ENCODE results near the gene RBPJL. TPM values are rescaled to one million over a fixed set of nuclear protein-coding genes. Genes with fewer than 3 reads are reported as not detected.

Gene RBPJL, protein sequence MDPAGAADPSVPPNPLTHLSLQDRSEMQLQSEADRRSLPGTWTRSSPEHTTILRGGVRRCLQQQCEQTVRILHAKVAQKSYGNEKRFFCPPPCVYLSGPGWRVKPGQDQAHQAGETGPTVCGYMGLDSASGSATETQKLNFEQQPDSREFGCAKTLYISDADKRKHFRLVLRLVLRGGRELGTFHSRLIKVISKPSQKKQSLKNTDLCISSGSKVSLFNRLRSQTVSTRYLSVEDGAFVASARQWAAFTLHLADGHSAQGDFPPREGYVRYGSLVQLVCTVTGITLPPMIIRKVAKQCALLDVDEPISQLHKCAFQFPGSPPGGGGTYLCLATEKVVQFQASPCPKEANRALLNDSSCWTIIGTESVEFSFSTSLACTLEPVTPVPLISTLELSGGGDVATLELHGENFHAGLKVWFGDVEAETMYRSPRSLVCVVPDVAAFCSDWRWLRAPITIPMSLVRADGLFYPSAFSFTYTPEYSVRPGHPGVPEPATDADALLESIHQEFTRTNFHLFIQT
- total RNA-seq (2021; fragmentation: NEBNext Ultra II Directional; extraction: Animal tissue kit (Norgen Biotek cat#: 25700)) (0.67 and 0.73 TPM in 2 replicates), polyA plus RNA-seq (2011; rRNA removed) (1.3 and 1.5 TPM in 2 replicates), polyA minus RNA-seq (2011; rRNA and poly(A)+ RNA removed) (0.15 and 0.32 TPM in 2 replicates)
- polyA plus RNA-seq (2011; cell fraction: cytosol; rRNA removed): 1.0 TPM
- 1.8 TPM for polyA plus RNA-seq (2011; cell fraction: nucleus; rRNA removed)
- polyA plus RNA-seq (2012, experiment 1 of 2): 0.22 to 0.98 TPM (median 0.68 TPM) in 4 replicates
- polyA plus RNA-seq (2012, experiment 2 of 2): 0.47 TPM
- 0.79 TPM for polyA plus RNA-seq (2013, experiment 1 of 2)
- polyA plus RNA-seq (2013, experiment 2 of 2): 0.72 TPM
- not detected for polyA minus RNA-seq (2011; cell fraction: cytosol; rRNA and poly(A)+ RNA removed)
- 0.70 TPM for polyA minus RNA-seq (2011; cell fraction: nucleus; rRNA and poly(A)+ RNA removed)
- long read RNA-seq, experiment 1, partial matches to known transcripts: 0 of 1 reads
- long read RNA-seq, experiment 1, other reads (novel, unspliced or antisense): 0 of 1 reads
- long read RNA-seq, experiment 2: 0 reads

DNA sequence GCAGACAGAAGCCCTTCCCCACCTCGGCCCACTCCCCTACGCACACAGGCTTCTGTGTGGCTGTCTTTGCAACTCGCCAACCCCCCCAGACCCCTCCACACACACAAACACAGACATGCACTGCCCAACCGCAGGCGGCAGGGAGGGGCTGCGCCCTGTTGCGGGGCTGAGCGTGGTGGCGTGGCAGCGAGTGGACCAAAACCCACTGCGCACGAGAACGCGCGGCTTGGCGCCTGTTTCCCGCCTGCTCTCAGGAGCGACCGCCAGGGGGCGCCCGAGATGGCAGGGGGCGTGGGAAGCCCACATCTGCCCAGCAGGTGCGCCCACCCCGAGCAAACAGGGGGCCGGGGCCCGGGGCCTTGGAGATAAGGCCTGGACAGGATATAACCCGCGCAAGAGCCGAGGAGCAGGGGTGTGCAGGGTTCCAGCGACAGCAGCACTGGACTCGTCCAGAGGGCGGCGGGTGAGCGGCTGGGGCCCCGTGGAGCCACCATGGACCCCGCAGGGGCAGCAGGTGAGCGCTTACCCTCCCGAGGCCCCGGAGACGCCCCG, at the start of gene RBPJL:
Gene RBPJL (plus strand): TSS at position 410 of the 552 bp plus-strand sequence. CDS start 83 bp downstream, at position 493.
- 54% methylated on average over 22 of the region's 41 CpGs; no CpG with 5 or more reads in 1 of the 2 experiments for WGBS, 2 experiments (ENCODE audit: extremely low coverage in 1 of 2, insufficient coverage in 1 of 2, insufficient read length in 1 of 2, insufficient replicate concordance in 2 of 2, low coverage in 1 of 2, low lambda C conversion rate in 2 of 2, missing lambda C conversion rate in 1 of 2)
- no peaks in the 10 kb centered on the region for H3K79me2 ChIP-seq (ENCODE audit: control insufficient read depth in 1 of 2, insufficient read depth in 2 of 2, low read length in 2 of 2)
- H3K4ac ChIP-seq (replicated peaks; ENCODE audit: insufficient read length, low read depth, low read length): no peak within 1 kb of the TSS
- no peak within 1 kb of the TSS for H3K23ac ChIP-seq (ENCODE audit: insufficient read length)
- H2AFZ ChIP-seq (ENCODE audit: low read length): peak within 1 kb of the TSS; percentile 96; the same call in 1 of the 2 replicates
- H3K14ac ChIP-seq (ENCODE audit: insufficient read length): no peak within 1 kb of the TSS
- H3K27ac ChIP-seq (ENCODE audit: low read depth, low read length): no peak within 1 kb of the TSS
- H2AK5ac ChIP-seq (ENCODE audit: low read depth, low read length): no peak within 1 kb of the TSS
- peaks cover 0 to 14% (median 7%) of the 10 kb centered on the region in 4 experiments; a peak in 5 of 7 replicates for H3K4me1 ChIP-seq (replicated peaks in 1 of 4; ENCODE audit: control insufficient read depth in 3 of 4, insufficient read depth in 4 of 4, low read length in 3 of 4)
- no peak within 1 kb of the TSS for H2BK120ac ChIP-seq (replicated peaks; ENCODE audit: low read depth, low read length)
- no peak within 1 kb of the TSS for H4K5ac ChIP-seq (ENCODE audit: insufficient read length, low read depth, low read length)
- no peaks in the 10 kb centered on the region for H3K36me3 ChIP-seq (ENCODE audit: control insufficient read depth in 2 of 4, insufficient read depth in 4 of 4, low read length in 3 of 4)
- no peak within 1 kb of the TSS; the same call in 1 of the 2 replicates for H2BK15ac ChIP-seq (ENCODE audit: low read length)
- no peak within 1 kb of the TSS for H3K9ac ChIP-seq (replicated peaks in 1 of 4; ENCODE audit: extremely low read depth in 1 of 4, low read depth in 3 of 4, low read length in 3 of 4)
- no peaks in the 10 kb centered on the region for H3K79me1 ChIP-seq (ENCODE audit: low read depth, low read length)
- H3K18ac ChIP-seq (ENCODE audit: extremely low read depth, low read length): peak within 1 kb of the TSS; percentile 71
- peaks cover 0 to 1% of the 10 kb centered on the region in 2 experiments for H4K20me1 ChIP-seq (replicated peaks in 1 of 2; ENCODE audit: control insufficient read depth in 1 of 2, insufficient read depth in 2 of 2, low read length in 2 of 2)
- peak in 1 of 2 experiments; percentile 91 for DNase-seq (ENCODE audit: low read depth in 1 of 2, low spot score in 2 of 2)
- H3K9me3 ChIP-seq (ENCODE audit: insufficient read depth in 2 of 2, low read depth in 1 of 2, low read length in 1 of 2): no peaks in the 10 kb centered on the region
- H4K8ac ChIP-seq (ENCODE audit: extremely low read depth, insufficient read depth, low read length): peak within 1 kb of the TSS; percentile 81; the same call in 1 of the 2 replicates
- H3K23me2 ChIP-seq (ENCODE audit: low read depth, low read length): no peaks in the 10 kb centered on the region; the same call in 1 of the 2 replicates
- no peak within 1 kb of the TSS for H2BK5ac ChIP-seq (ENCODE audit: low read depth, low read length)
- H3K27me3 ChIP-seq (replicated peaks in 1 of 4; ENCODE audit: control insufficient read depth in 3 of 4, extremely low read depth in 1 of 4, insufficient read depth in 3 of 4, low read length in 3 of 4): peaks cover 0 to 9% (median 2%) of the 10 kb centered on the region in 4 experiments; a peak in 5 of 7 replicates
- H4K91ac ChIP-seq (replicated peaks; ENCODE audit: insufficient read length, low read length): peak within 1 kb of the TSS; percentile 58
- POLR2A ChIA-PET (ENCODE audit: partially characterized antibody): no interaction called here
- no peak within 1 kb of the TSS; the same call in 1 of the 2 replicates for H2BK12ac ChIP-seq (ENCODE audit: low read depth, low read length)
- no peak within 1 kb of the TSS for H2BK20ac ChIP-seq (ENCODE audit: low read length)
- FAIRE-seq: no peak
- peak within 1 kb of the TSS in 1 of 2 experiments; percentile 60; a peak in 3 of 4 replicates for H3K4me2 ChIP-seq (ENCODE audit: insufficient read depth in 1 of 2, low read depth in 2 of 2, low read length in 2 of 2)
- H3K56ac ChIP-seq (replicated peaks; ENCODE audit: insufficient read length, low read depth, low read length): no peak within 1 kb of the TSS
- CTCF ChIA-PET (ENCODE audit: partially characterized antibody): interaction anchor here (1.0 to 6.2 kb wide), 6 partner anchors 8 to 194 kb away, joined by 3 to 104 read pairs (median 8); no protein-coding TSS in a partner anchor
- peak within 1 kb of the TSS in 1 of 4 experiments; percentile 45; a peak in 2 of 8 replicates for H3K4me3 ChIP-seq (ENCODE audit: extremely low read depth in 1 of 4, insufficient read depth in 2 of 4, low read depth in 3 of 4, low read length in 4 of 4)
- TF ChIP-seq, protein P1, sequence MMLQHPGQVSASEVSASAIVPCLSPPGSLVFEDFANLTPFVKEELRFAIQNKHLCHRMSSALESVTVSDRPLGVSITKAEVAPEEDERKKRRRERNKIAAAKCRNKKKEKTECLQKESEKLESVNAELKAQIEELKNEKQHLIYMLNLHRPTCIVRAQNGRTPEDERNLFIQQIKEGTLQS (IDR thresholded peaks at IDR 0.05; ENCODE audit: insufficient read depth, low read depth, low read length): no peak
- no peak for TF ChIP-seq BCL11A (IDR thresholded peaks at IDR 0.05; ENCODE audit: low read depth in 2 of 2, low read length in 2 of 2)
- no peak for TF ChIP-seq KDM1A (IDR thresholded peaks at IDR 0.05; ENCODE audit: borderline replicate concordance, low read length)
- TF ChIP-seq RAD21 (IDR thresholded peaks at IDR 0.05 in 1 of 2, conservative IDR thresholded peaks at IDR 0.05 in 1 of 2; ENCODE audit: low read depth in 2 of 2, low read length in 2 of 2): peak in 1 of 2 experiments; percentile 39; a peak in 3 of 4 replicates
- TF ChIP-seq, protein P2, sequence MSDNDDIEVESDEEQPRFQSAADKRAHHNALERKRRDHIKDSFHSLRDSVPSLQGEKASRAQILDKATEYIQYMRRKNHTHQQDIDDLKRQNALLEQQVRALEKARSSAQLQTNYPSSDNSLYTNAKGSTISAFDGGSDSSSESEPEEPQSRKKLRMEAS (IDR thresholded peaks at IDR 0.05): peak; percentile 86
- no peak for TF ChIP-seq KDM5A (IDR thresholded peaks at IDR 0.05; ENCODE audit: low read length)
